Epithelial cell of prostate (primary cell): Measurements from ENCODE around the gene FSCN2.
"Not testable (repeated sequence)": the region's sequence is repeated elsewhere in the genome, so short reads cannot be mapped to it uniquely, and the experiment has no call there.

Experiments
- DNase-seq: peaks from one replicate; pipeline ENCODE4 v3.0.0-alpha.2; 2011; ENCODE audit warnings: low read depth, low spot score
- H3K27ac ChIP-seq: fragments of 450-650 bp; 2 replicates; pipeline ENCODE4 v1.5.1; 2017; ENCODE audit warnings: mild to moderate bottlenecking

Gene FSCN2

GRCh38 chr17:81524039-81524864 is 3.9 kb upstream of the FSCN2 start:
- no peak overlapping the region for H3K27ac ChIP-seq
- no peak for DNase-seq

- no peak overlapping the region for H3K27ac ChIP-seq
Observed at GRCh38 chr17:81524865-81525159, 3.4 kb upstream of the FSCN2 start.

GRCh38 chr17:81526662-81527571 is 1.3 kb upstream of the FSCN2 start:
- no peak overlapping the region for H3K27ac ChIP-seq
- DNase-seq = no peak

More at GRCh38 chr17:81524865-81525159, 3.4 kb upstream of the FSCN2 start:
- no peak for DNase-seq

GRCh38 chr17:81528384-81528650 is 140 bp downstream of the FSCN2 start:
- H3K27ac ChIP-seq = no peak overlapping the region

GRCh38 chr17:81528651-81529436 is 667 bp downstream of the FSCN2 start:
- no peak for DNase-seq
- no peak overlapping the region for H3K27ac ChIP-seq

More at GRCh38 chr17:81528384-81528650, 140 bp downstream of the FSCN2 start:
- no peak for DNase-seq

- DNase-seq = no peak
- no peak overlapping the region for H3K27ac ChIP-seq
Observed at GRCh38 chr17:81529437-81529803, 1.2 kb downstream of the FSCN2 start.

- not testable (repeated sequence) for H3K27ac ChIP-seq, DNase-seq
Observed at GRCh38 chr17:81531013-81531412, 2.8 kb downstream of the FSCN2 start.

GRCh38 chr17:81531998-81532404 is 3.8 kb downstream of the FSCN2 start:
- not testable (repeated sequence) for H3K27ac ChIP-seq, DNase-seq

- DNase-seq = no peak
- H3K27ac ChIP-seq = no peak overlapping the region
Observed at GRCh38 chr17:81532490-81533287, 4.5 kb downstream of the FSCN2 start.

GRCh38 chr17:81533339-81534141 is 5.4 kb downstream of the FSCN2 start:
- DNase-seq = no peak
- H3K27ac ChIP-seq = no peak overlapping the region

- H3K27ac ChIP-seq = no peak overlapping the region
- DNase-seq = no peak
Observed at GRCh38 chr17:81534157-81535006, 6.2 kb downstream of the FSCN2 start.

- DNase-seq = no peak
- H3K27ac ChIP-seq = no peak overlapping the region
Observed at GRCh38 chr17:81535007-81535328, 6.8 kb downstream of the FSCN2 start.

GRCh38 chr17:81535480-81536298 is 7.5 kb downstream of the FSCN2 start:
- no peak for DNase-seq
- H3K27ac ChIP-seq = no peak overlapping the region

GRCh38 chr17:81536299-81537290 is 8.4 kb downstream of the FSCN2 start:
- DNase-seq = no peak
- no peak overlapping the region for H3K27ac ChIP-seq

GRCh38 chr17:81537343-81537855 is 9.2 kb downstream of the FSCN2 start:
- no peak for DNase-seq
- no peak overlapping the region for H3K27ac ChIP-seq

GRCh38 chr17:81537856-81538555 is 9.8 kb downstream of the FSCN2 start:
- no peak for DNase-seq
- H3K27ac ChIP-seq = no peak overlapping the region
